Heart right ventricle (tissue), 16 donors: Measurements from ENCODE around the gene NTSR1. TPM values are rescaled to one million over a fixed set of nuclear protein-coding genes. Genes with fewer than 3 reads are reported as not detected.

Experiments used
- ATAC-seq, 8 donors: fragments of 200-7000 bp; cut with Tn5 transposase; one replicate each; pipeline ENCODE4 v1.9.1; 2020; ENCODE audit warnings: mild to moderate bottlenecking in 8 of 8, moderate library complexity in 8 of 8, moderate number of reproducible peaks in 1 of 8
- DNase-seq, 2 donors: peaks; one replicate each; pipeline ENCODE4 v3.0.0-alpha.2; 2020
- H3K27ac ChIP-seq, 10 donors: fragments of 200-600 bp; sonication (generic) in 2 of 10; one replicate each; pipeline versions ENCODE4 v1.5.0 to v1.8.0; 2020 to 2022; ENCODE audit warnings: mild to moderate bottlenecking in 3 of 10
- H3K27me3 ChIP-seq, 7 donors: fragments of 200-600 bp; one replicate each; pipeline ENCODE4 v1.8.0; 2021 to 2022; ENCODE audit warnings: mild to moderate bottlenecking in 2 of 7
- H3K36me3 ChIP-seq, 9 donors: fragments of 200-600 bp; sonication (generic) in 1 of 9; one replicate each; pipeline versions ENCODE4 v1.5.0 to v1.8.0; 2020 to 2022; ENCODE audit warnings: mild to moderate bottlenecking in 2 of 9
- H3K4me1 ChIP-seq, 9 donors: fragments of 200-600 bp; sonication (generic) in 1 of 9; one replicate each; pipeline versions ENCODE4 v1.5.0 to v1.8.0; 2020 to 2022; ENCODE audit warnings: mild to moderate bottlenecking in 4 of 9
- H3K4me3 ChIP-seq, 10 donors: fragments of 200-600 bp; sonication (generic) in 2 of 10; one replicate each; pipeline versions ENCODE4 v1.5.0 to v1.8.0; 2020 to 2022; ENCODE audit warnings: mild to moderate bottlenecking in 7 of 10, moderate library complexity in 2 of 10
- H3K9me3 ChIP-seq, 11 donors: fragments of 200-600 bp in 10 of 11; sonication (generic) in 2 of 11; one replicate each; pipeline versions ENCODE4 v1.5.0 to v1.8.0; 2013 to 2022; ENCODE audit warnings: mild to moderate bottlenecking in 2 of 11, control low read depth in 1 of 11, moderate library complexity in 1 of 11
- WGBS, 2 donors: extraction: QIAGEN DNeasy Blood & Tissue Kit; methylation state at CpG; one replicate each; pipeline ENCODE4 v1.1.7; 2013; ENCODE audit warnings: inconsistent platforms in 1 of 2; 5-methylcytosine and 5-hydroxymethylcytosine counted together
- intact Hi-C, 10 donors: fragments of 100-400 bp; cut with DNase I; formaldehyde crosslinking; loops; one replicate each; pipeline versions ENCODE4 v1.11.1 to v1.14.2; 2022
- polyA plus RNA-seq, 2 donors: library from polyadenylated mRNA; stranded (reverse); fragments of 200-250 nt; gene quantifications; one replicate each; pipeline ENCODE4 v1.2.3, GENCODE V29; 2013
- total RNA-seq, 10 donors: library from RNA; stranded (reverse); fragmentation: NEBNext Ultra II Directional in 3 of 10; extraction: Animal tissue kit (Norgen Biotek cat#: 25700) in 3 of 10; gene quantifications; one replicate each; pipeline versions ENCODE4 v1.2.1 to v1.2.4, GENCODE V29; 2021 to 2023
- TF ChIP-seq, protein P1 (sequence below), 9 donors: fragments of 200-600 bp; sonication (generic) in 2 of 9; IDR thresholded peaks; one replicate each; pipeline versions ENCODE4 v1.5.0 to v1.8.0; 2021 to 2022; ENCODE audit warnings: antibody characterized with exemption in 9 of 9, mild to moderate bottlenecking in 5 of 9, moderate library complexity in 1 of 9
- donor health status: Arrhythmogenic right ventricular cardiomyopathy.
- donor health status: ischemic (EF 13 %, LVEDD 7.1; RV severe dilation, severe dysfunction).
- donor health status: healthy with polysubstance abuse.
- donor health status: DM: no; HTN: yes; CAD: no.
- donor health status: DM: no; HTN: no; CAD: no.
- donor health status: ischemic (EF 25% LVEDD 6.9; RV normal size, moderate dysfunction).
- donor health status: ischemic (EF 25% LVEDD 5.7; RV mildly dilated, moderate dysfunction).
- donor health status: healthy.
- donor health status: DM: yes; HTN: yes; CAD: no.
- donor health status: Ischemic cardiomyopathy.
- donor health status: ischemic (EF 35%, LVEDD 5.7; RV mildly dilated, moderate dysfunction).
- donor health status: nonischemic (EF 11% LVEDD 7.7; RV severe dilation, severe dysfunction).
- donor health status: DM: yes; HTN: yes; CAD: no.
- donor health status: PGD.
- donor health status: ischemic (EF 29% LVEDD 5.4; RV normal size, mild dysfunction).
- donor health status: nonischemic (EF 23%, LVEDD 6.1; RV moderate dilation, normal function).

Gene NTSR1
- total and polyA plus RNA-seq, 12 donors, result 0.08 TPM; not detected in 10

DNA sequence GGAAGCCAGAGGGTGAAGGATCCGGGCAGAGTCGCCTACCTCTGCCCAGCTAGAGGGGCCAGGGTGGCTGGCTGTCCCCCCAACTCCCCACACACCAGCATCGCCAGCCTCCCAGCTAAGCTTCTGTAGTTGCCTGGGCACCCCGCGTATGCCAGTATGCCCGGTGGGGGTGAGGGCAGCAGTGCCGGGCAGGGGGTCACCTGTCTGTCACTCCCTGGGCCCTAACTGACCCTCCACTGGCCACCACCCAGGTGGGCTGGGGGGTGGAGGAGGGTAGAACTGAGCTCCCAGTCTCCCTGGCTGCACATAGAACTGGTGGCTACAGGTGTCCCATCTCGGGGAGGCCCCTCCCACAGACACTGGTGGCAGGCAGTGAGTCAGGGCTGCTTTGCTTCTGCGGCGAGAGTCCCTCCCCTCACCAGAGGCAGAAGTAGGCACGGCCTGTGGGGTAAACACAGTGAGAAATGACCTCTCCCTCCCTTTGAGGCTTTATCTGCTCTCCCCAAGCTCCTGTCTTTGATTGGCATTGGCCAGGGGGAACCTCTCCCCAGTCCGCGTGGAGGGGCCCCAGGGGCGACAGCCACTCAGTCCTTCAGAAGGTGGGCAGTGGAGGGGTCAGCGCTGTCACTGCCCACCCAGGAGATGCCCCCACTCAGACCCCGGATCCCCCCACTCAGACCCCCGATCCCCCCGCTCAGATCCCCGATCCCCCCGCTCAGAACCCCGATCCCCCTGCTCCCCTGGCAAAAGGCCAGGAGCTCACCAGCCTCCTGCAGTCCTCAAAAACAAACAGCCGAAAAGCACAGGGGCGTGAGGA, 2.5 kb downstream of the NTSR1 start:
- peak in 1 of 2 donors; percentile 11 for DNase-seq
- ATAC-seq, result no peak
- Histone ChIP-seq H3K4me1 (peaks cover 0 to 22% (median 0%) of the 10 kb centered on the region in 9 donors), H3K4me3 (no peak overlapping the region), H3K27me3 (peaks cover 33 to 63% (median 49%) of the 10 kb centered on the region in 7 donors), H3K27ac (no peak overlapping the region), H3K9me3 (no peaks in the 10 kb centered on the region), H3K36me3 (no peaks in the 10 kb centered on the region)
- 65 to 74% methylated on average over 23 of the region's 23 CpGs for WGBS, 2 donors
- intact Hi-C loops, result no loop called here
- TF ChIP-seq, protein P1, sequence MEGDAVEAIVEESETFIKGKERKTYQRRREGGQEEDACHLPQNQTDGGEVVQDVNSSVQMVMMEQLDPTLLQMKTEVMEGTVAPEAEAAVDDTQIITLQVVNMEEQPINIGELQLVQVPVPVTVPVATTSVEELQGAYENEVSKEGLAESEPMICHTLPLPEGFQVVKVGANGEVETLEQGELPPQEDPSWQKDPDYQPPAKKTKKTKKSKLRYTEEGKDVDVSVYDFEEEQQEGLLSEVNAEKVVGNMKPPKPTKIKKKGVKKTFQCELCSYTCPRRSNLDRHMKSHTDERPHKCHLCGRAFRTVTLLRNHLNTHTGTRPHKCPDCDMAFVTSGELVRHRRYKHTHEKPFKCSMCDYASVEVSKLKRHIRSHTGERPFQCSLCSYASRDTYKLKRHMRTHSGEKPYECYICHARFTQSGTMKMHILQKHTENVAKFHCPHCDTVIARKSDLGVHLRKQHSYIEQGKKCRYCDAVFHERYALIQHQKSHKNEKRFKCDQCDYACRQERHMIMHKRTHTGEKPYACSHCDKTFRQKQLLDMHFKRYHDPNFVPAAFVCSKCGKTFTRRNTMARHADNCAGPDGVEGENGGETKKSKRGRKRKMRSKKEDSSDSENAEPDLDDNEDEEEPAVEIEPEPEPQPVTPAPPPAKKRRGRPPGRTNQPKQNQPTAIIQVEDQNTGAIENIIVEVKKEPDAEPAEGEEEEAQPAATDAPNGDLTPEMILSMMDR (IDR thresholded peaks at IDR 0.05), result no peak

DNA sequence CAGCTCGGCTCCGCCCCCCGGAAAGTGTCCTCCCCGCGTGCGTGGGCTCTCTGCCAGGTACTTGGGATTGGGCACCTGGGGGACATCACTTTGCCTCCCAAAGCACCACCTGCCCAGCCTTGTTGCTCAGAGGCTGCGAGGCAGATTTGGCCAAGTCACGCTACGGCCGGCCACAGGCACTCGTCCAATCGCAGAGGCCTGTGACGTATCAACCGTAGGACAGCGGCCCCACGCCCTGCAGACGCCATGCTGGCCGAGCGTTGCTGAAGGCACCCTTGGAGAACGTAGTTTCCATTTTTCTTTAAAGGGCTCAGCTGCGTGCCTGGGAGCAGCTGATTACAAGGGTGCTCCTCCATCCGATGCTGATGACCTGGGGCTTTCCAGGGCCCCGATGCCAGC, 3.1 kb downstream of the NTSR1 start:
- peaks cover 33 to 59% (median 49%) of the 10 kb centered on the region in 7 donors for H3K27me3 ChIP-seq
- intact Hi-C loops, result no loop called here
- TF ChIP-seq, protein P1 (IDR thresholded peaks at IDR 0.05), result no peak
- no peak overlapping the region for H3K27ac ChIP-seq
- ATAC-seq, result no peak
- H3K4me1 ChIP-seq, result peaks cover 0 to 22% (median 0%) of the 10 kb centered on the region in 9 donors
- H3K36me3 ChIP-seq, result no peaks in the 10 kb centered on the region
- no peak for DNase-seq
- H3K4me3 ChIP-seq, result no peak overlapping the region
- 54 to 59% methylated on average over 23 of the region's 23 CpGs for WGBS, 2 donors
- no peaks in the 10 kb centered on the region for H3K9me3 ChIP-seq

DNA sequence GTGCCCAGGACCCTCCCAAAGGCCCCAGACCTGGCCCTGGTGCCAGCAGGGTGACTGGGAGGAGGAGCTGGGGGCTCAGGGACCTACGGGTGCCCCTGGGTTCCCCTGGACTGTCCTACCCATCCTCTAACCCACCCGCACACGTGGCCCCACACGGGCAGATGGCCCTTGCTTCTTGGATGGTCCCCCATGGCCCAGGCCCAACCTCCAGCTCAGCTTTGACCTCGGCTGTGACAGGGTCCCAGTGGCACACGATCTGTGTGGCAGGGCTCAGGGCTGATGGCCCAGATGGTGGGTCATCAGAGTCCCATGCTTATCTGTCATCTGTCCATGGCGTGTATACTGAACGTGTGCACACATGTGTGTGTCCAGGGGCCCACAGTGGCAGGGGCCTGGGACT, 4.0 kb downstream of the NTSR1 start:
- Histone ChIP-seq H3K4me3 (no peak overlapping the region), H3K9me3 (no peaks in the 10 kb centered on the region), H3K4me1 (peaks cover 0 to 22% (median 0%) of the 10 kb centered on the region in 9 donors), H3K27me3 (peaks cover 31 to 56% (median 41%) of the 10 kb centered on the region in 7 donors), H3K36me3 (no peaks in the 10 kb centered on the region), H3K27ac (no peak overlapping the region)
- peak in 1 of 8 donors; percentile 16 for ATAC-seq
- TF ChIP-seq, protein P1 (IDR thresholded peaks at IDR 0.05), result no peak
- 81 to 85% methylated on average over 8 of the region's 8 CpGs for WGBS, 2 donors
- intact Hi-C loops, result no loop called here
- DNase-seq, result peak in 1 of 2 donors; percentile 7

DNA sequence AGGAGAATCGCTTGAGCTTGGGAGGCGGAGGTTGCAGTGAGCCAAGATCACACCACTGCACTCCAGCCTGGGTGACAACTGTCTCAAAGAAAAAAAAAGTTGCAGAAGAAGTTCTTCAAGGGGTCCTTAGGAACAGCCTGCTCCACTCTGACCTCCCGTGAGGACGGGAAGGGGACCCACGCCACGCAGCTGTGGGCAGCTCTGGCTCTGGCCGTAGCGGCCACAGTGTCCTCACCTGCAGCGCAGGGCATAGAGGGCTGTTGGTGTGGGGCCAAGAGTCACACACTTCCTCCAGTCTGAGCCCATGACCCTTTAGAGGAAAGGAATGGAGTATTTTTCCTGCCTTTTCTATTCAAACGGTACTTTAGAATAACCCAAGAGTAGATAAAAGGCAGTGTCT, 5.4 kb downstream of the NTSR1 start:
- H3K27ac ChIP-seq, result no peak overlapping the region
- H3K4me3 ChIP-seq, result no peak overlapping the region
- TF ChIP-seq, protein P1 (IDR thresholded peaks at IDR 0.05), result no peak
- no peak for ATAC-seq
- intact Hi-C loops, result no loop called here
- WGBS, 2 donors, result 89 to 94% methylated on average over 10 of the region's 10 CpGs
- no peaks in the 10 kb centered on the region for H3K36me3 ChIP-seq
- H3K9me3 ChIP-seq, result no peaks in the 10 kb centered on the region
- peak in 1 of 2 donors; percentile 5 for DNase-seq
- peaks cover 0 to 13% (median 0%) of the 10 kb centered on the region in 9 donors for H3K4me1 ChIP-seq
- peaks cover 18 to 51% (median 35%) of the 10 kb centered on the region in 7 donors for H3K27me3 ChIP-seq
